Activated T-cell treated with anti-CD3 and anti-CD28 coated beads, Interleukin-2, amount 50 U/mL, for 72 hours (primary cell): Measurements from ENCODE around the gene CUEDC2. TPM values are rescaled to one million over a fixed set of nuclear protein-coding genes. Genes with fewer than 3 reads are reported as not detected.

ENCODE experiments used
- ATAC-seq, 2 donors: fragments of 150-1000 bp; cut with Tn5 transposase; replicated peaks in 1 of 2; 2 replicates each; pipeline ENCODE4 v1.10.0; 2021; ENCODE audit warnings: moderate library complexity in 2 of 2, mild to moderate bottlenecking in 1 of 2
- DNase-seq, 2 donors: peaks; one replicate each; pipeline ENCODE4 v3.0.0; 2021 to 2022; ENCODE audit warnings: mixed read lengths in 1 of 2
- H3K27ac Mint-ChIP-seq: one replicate; pipeline ENCODE4 v1.8.0; 2022; ENCODE audit warnings: mild to moderate bottlenecking, moderate library complexity, mixed read lengths
- H3K27me3 Mint-ChIP-seq: one replicate; pipeline ENCODE4 v1.8.0; 2022; ENCODE audit warnings: low read depth, mixed read lengths
- H3K36me3 Mint-ChIP-seq, 2 donors: one replicate each; pipeline ENCODE4 v1.8.0; 2022; ENCODE audit warnings: mixed read lengths in 2 of 2, mild to moderate bottlenecking in 1 of 2; ENCODE audit not compliant: insufficient read depth in 2 of 2
- H3K4me1 Mint-ChIP-seq: one replicate; pipeline ENCODE4 v1.8.0; 2022; ENCODE audit warnings: low read depth, mixed read lengths
- H3K4me3 Mint-ChIP-seq, 2 donors: one replicate each; pipeline ENCODE4 v1.8.0; 2022; ENCODE audit warnings: mild to moderate bottlenecking in 2 of 2, mixed read lengths in 2 of 2, moderate library complexity in 2 of 2
- H3K9me3 Mint-ChIP-seq, 2 donors: one replicate each; pipeline ENCODE4 v1.8.0; 2022; ENCODE audit warnings: mixed read lengths in 2 of 2
- total RNA-seq, 2 donors: library from RNA; stranded (reverse); gene quantifications; one replicate each; pipeline ENCODE4 v1.2.3, GENCODE V29; 2022

CUEDC2 gene
- total RNA-seq, 2 donors from 2014 or later, result 78.7 to 79.5 TPM

DNA sequence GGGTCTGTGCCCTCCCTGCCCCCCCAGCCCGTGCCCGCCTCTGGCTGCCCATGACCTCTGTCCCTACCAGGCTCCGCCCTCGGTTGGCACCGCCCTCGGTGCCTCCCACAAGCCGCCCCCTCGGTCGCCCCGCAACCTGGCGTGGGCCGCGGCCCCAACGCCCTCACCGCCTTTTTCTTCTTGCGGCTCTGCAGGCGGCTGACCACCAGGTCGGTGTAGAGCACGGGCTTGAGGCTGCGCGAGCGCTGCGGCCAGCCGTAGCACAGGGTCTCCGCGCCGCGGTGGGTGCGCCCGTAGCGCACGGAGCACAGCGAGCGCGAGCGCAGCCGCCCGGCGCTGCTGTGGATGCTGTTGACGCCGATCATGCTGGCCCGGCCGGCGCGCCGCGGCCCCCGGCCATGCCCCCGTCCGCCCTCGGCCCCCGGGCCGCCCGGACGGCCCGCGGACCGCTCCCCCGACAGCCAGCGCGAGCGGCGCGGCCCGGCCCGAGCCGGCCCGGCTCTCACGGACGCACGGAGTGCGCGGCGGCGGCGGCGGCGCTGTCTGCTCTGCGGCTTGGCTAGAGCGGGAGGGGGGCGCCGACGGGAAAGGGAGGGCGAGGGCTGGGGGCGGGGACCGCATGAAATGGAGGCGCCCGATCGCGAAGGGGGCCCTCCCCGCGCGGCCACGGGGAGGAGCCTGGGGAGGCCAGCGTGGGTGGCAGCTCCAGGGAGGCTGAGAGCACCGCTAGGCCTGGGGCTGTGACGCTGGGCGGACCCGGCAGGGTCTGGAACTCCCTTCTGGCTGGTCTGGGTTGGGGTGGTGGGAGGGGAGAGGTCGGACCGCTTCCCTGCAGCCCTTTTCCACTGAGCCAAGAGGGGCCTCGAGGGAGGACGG is 23.4 kb downstream of the CUEDC2 start:
- peak overlapping the region; percentile 71 to 87 for H3K4me3 Mint-ChIP-seq
- no peak overlapping the region for H3K27ac Mint-ChIP-seq
- peaks cover 7% of the 10 kb centered on the region for H3K27me3 Mint-ChIP-seq
- peaks cover 0 to 2% of the 10 kb centered on the region in 2 donors for H3K36me3 Mint-ChIP-seq
- H3K4me1 Mint-ChIP-seq, result peaks cover 71% of the 10 kb centered on the region
- ATAC-seq (peak; percentile 70 to 74), DNase-seq (peak; percentile 86 to 91)
- H3K9me3 Mint-ChIP-seq, result no peaks in the 10 kb centered on the region

DNA sequence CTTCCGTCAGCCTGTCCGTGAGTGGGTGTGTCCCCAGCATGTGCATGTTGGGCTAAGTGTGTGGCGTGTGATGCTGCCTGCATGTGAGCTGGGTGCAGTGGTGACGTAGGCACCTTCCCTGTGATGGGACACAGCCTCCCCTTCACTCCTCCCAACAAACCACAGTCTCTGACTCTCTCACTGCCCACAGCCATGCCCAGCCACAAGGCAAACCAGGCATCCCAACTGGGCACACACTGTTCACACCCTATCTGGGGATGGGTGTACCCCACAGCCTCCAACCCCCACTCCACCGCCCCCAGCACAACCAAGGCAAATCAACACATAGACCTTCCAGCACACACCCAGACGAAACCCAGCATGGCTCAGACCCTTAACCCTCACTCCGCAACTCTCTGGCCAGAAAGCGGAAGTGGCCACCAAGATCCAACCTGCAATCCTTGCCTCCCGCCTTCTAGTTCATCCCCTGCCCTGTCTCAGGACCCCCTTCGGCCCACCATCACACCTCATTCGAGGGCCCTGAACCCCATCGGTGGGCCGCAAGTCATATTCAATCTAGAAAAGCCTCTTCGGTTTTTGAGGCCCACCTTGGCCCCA is 24.1 kb downstream of the CUEDC2 start:
- Mint-ChIP-seq H3K27ac (peak overlapping the region; percentile 48), H3K27me3 (peaks cover 7% of the 10 kb centered on the region), H3K9me3 (no peaks in the 10 kb centered on the region), H3K4me1 (peaks cover 69% of the 10 kb centered on the region), H3K36me3 (peaks cover 0 to 2% of the 10 kb centered on the region in 2 donors), H3K4me3 (peak overlapping the region; percentile 67 to 83)
- ATAC-seq, result peak; percentile 6 to 7
- DNase-seq, result peak in 1 of 2 donors; percentile 40

DNA sequence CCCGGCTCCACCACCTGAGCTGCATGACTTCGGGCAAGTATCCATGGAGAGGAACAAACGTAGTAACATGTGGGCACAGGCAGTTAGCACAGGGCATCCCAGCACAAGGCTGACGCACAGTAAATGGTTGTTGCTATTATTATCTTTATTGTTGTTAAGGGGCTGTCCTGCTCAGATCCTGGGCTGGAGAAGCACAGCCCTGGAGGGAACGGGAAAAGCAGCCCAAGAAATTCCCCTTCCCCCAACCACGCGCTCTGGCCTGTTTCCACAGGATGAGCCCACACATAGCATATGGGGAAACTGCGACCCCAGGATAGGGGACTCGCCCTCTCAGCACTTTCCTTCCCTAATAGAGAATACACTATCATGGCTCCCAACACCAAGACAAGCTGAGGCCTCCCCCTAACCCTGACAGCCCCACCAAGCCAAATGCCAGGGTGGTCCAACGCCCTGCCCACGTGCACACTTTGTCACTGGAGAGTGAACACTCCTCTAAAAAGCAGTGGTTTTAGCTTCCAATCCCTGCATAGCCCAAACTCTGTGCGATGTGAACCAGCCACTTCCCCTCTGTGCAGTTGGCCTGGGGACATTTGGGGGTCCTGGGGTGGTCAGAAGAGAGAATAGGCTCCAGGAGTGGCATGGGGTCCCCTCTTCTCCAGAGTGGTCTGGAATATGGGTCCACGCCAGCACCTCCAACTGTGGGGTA is 24.8 kb downstream of the CUEDC2 start:
- H3K4me3 Mint-ChIP-seq, result peak overlapping the region; percentile 67 to 83
- peaks cover 62% of the 10 kb centered on the region for H3K4me1 Mint-ChIP-seq
- peaks cover 0 to 2% of the 10 kb centered on the region in 2 donors for H3K36me3 Mint-ChIP-seq
- H3K9me3 Mint-ChIP-seq, result no peaks in the 10 kb centered on the region
- DNase-seq (no peak), ATAC-seq (no peak)
- H3K27me3 Mint-ChIP-seq, result peaks cover 7% of the 10 kb centered on the region
- no peak overlapping the region for H3K27ac Mint-ChIP-seq

DNA sequence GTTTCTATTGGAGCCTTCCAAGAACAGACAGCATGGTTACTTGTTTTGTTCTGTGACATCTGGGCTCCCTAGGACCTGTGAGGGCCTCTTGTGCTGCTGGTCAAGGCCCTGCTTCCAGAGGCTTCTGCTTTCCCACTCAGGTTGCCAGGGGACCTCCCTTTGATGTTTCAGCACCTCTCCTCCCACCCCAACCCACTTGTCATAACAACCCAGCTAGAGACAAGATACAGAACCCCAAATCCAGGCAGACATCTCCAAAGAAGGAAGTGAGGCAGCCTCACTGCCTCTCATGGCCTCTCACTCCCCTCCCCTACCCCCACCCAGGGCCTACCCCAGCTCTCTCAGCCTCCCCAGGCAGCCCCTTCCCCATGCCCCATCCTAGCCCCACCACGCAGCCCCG is 25.6 kb downstream of the CUEDC2 start:
- Mint-ChIP-seq H3K27ac (no peak overlapping the region), H3K4me3 (no peak overlapping the region)
- ATAC-seq, result no peak

DNA sequence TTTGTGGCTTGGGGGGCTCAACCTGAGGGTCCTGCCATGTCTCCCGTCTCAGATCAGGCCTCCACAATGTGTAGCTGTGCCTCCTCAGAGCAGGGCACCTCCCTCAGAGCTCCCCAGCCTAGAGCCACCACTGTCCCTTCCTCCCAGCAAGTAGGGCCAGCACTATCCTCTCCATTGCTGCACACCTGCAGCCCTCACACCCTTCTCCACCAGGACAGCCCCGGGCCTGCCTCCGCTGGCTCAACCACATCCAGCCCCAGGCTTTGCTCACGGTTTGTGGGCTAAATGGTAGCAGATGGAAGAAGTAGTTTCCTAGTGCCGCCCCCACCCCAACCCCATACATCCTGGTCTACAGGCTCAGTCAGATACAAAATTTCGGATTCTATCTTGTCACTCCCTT is 26.7 kb downstream of the CUEDC2 start:
- peaks cover 0 to 2% of the 10 kb centered on the region in 2 donors for H3K36me3 Mint-ChIP-seq
- no peaks in the 10 kb centered on the region for H3K9me3 Mint-ChIP-seq
- H3K27me3 Mint-ChIP-seq, result peaks cover 7% of the 10 kb centered on the region
- DNase-seq (no peak), ATAC-seq (no peak)
- H3K4me1 Mint-ChIP-seq, result peaks cover 46% of the 10 kb centered on the region
- peak overlapping the region; percentile 62 for H3K27ac Mint-ChIP-seq
- H3K4me3 Mint-ChIP-seq, result no peak overlapping the region

More for the DNA sequence above, 25.6 kb downstream of the CUEDC2 start:
- peaks cover 58% of the 10 kb centered on the region for H3K4me1 Mint-ChIP-seq
- peaks cover 0 to 2% of the 10 kb centered on the region in 2 donors for H3K36me3 Mint-ChIP-seq
- DNase-seq, result no peak
- no peaks in the 10 kb centered on the region for H3K9me3 Mint-ChIP-seq
- H3K27me3 Mint-ChIP-seq, result peaks cover 7% of the 10 kb centered on the region

DNA sequence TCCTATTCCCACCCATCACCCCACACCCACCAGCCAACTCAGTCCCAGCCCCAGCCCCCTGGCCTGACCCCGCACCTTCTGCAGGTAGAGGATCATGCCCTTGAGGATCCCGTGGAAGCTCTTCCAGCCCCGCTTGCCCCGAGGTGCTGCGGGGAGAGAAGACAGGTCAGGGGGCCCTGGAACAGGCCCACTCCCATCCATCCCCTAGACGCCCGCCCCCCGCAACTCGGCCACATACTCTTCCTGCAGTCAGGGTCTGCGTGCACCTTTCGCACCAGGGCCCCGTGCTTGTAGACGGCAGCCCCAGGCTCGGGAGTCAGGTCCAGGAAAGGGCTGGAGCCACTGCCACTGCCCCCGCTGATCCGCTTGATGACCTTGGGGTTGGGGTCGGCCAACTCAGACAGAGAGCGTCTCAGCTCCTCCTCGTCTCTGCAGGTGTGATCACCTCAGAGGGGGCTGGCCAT is 27.2 kb downstream of the CUEDC2 start:
- H3K4me1 Mint-ChIP-seq, result peaks cover 49% of the 10 kb centered on the region
- no peak overlapping the region for H3K4me3 Mint-ChIP-seq
- no peak overlapping the region for H3K27ac Mint-ChIP-seq
- peaks cover 4% of the 10 kb centered on the region in 2 donors for H3K36me3 Mint-ChIP-seq
- no peak for ATAC-seq
- peaks cover 7% of the 10 kb centered on the region for H3K27me3 Mint-ChIP-seq
- no peaks in the 10 kb centered on the region for H3K9me3 Mint-ChIP-seq
- no peak for DNase-seq

DNA sequence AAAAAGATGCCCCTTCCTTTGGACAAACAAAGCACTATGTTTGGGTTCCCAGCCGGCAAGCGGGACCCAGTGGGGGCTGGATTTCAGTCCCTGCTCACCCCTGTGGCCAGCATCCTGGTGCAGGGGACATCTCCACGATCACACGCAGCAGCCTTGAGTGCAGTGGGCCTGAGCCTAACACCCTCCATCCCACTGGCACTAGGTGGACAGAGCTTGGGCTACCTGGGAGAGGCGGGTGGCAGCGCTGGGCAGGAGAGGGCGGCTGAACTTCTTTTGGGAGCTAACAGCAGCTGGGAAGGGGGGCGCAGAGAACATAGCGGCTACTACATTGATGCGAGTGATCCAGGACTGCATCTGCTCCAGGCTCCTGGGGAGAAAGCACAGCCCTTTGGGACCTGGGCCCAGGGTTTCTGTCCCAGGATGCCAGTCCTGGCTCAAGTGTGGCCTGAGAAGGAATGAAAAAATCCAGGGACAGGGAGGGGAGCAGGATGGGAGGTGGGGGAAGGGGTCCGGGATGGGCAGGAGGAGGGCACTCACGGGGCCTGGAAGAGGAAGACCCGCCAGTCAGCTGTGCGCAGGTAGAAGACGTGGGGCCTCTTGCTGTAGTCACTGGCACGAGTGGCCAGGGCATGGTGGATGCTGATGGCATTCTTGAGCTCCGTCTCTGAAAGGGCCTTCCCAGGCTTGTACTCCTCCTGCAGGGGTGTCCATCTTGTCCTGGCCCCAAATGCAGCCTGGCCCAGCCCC is 27.8 kb downstream of the CUEDC2 start:
- no peak for DNase-seq
- H3K4me1 Mint-ChIP-seq, result peaks cover 49% of the 10 kb centered on the region
- H3K36me3 Mint-ChIP-seq, result peaks cover 6% of the 10 kb centered on the region in 2 donors

DNA sequence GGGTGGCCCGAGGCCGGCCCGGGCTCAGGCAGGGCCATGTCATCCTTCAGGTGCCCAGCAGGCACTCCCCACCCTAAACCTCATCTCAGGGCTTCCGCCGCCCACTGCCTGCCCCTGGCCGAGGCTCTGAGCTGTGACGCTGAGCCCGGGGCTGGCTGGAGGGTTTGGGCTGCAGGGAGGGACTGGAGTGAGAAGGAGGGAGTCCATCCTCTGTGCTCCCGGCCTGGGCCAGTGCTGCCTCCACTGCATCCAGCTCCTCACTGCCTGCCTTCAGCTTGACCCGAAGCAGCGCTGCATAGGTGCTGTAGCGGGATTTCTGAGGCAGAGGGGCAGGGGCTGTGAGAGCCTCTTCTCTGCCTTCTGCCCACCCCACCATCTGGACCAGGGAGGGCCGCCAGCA is 29.3 kb downstream of the CUEDC2 start:
- H3K9me3 Mint-ChIP-seq, result no peaks in the 10 kb centered on the region
- peaks cover 9 to 15% of the 10 kb centered on the region in 2 donors for H3K36me3 Mint-ChIP-seq
- no peak for DNase-seq
- ATAC-seq, result no peak
- H3K27ac Mint-ChIP-seq, result no peak overlapping the region
- peaks cover 50% of the 10 kb centered on the region for H3K4me1 Mint-ChIP-seq
- no peaks in the 10 kb centered on the region for H3K27me3 Mint-ChIP-seq
- no peak overlapping the region for H3K4me3 Mint-ChIP-seq

More for the DNA sequence above, 27.8 kb downstream of the CUEDC2 start:
- H3K27ac Mint-ChIP-seq, result no peak overlapping the region
- peaks cover 2% of the 10 kb centered on the region for H3K27me3 Mint-ChIP-seq
- H3K9me3 Mint-ChIP-seq, result no peaks in the 10 kb centered on the region
- ATAC-seq, result no peak
- H3K4me3 Mint-ChIP-seq, result no peak overlapping the region

DNA sequence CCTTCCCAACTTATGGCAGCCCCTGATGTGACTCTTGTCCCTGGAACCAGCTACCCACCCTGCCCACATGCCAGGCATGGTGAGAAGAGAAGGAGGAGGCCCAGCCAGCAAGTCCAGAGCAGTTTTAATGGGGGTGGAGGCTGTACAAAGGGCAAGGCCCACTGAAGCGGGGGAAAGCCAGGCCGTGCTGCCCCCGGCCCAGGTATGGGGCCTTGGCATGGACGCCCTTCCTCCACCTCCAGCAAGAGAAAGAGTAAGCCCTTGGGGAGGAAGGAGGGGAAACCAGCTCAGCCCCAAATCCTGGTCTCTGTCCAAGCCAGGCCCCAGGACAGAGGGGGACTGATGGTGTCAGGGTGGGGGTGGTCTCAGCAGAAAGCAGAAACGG is 29.9 kb downstream of the CUEDC2 start:
- no peak overlapping the region for H3K27ac Mint-ChIP-seq
- ATAC-seq, result no peak
- no peaks in the 10 kb centered on the region for H3K9me3 Mint-ChIP-seq
- H3K4me3 Mint-ChIP-seq, result no peak overlapping the region
- no peaks in the 10 kb centered on the region for H3K27me3 Mint-ChIP-seq
- no peak for DNase-seq
- H3K4me1 Mint-ChIP-seq, result peaks cover 50% of the 10 kb centered on the region
- H3K36me3 Mint-ChIP-seq, result peaks cover 10 to 21% of the 10 kb centered on the region in 2 donors

DNA sequence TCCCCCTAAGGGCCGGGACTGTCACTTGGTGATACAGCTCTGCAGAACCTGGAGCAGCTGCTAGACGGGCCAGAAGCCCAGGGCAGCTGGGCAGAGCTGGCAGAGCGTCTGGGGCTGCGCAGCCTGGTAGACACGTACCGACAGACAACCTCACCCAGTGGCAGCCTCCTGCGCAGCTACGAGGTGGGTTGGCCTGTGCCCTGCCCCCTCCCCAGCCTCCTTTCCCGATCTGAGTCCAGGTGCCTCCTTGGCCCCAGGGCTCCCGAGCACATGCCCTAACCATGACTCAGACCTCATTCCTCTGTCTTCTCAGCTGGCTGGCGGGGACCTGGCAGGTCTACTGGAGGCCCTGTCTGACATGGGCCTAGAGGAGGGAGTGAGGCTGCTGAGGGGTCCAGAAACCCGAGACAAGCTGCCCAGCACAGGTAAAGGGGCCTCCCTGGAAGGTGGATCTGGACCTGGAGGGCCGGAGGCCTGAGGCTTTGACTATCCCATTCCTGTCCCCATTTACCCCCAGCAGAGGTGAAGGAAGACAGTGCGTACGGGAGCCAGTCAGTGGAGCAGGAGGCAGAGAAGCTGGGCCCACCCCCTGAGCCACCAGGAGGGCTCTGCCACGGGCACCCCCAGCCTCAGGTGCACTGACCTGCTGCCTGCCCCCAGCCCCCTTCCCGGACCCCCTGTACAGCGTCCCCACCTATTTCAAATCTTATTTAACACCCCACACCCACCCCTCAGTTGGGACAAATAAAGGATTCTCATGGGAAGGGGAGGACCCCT is 30.5 kb downstream of the CUEDC2 start:
- no peak overlapping the region for H3K27ac Mint-ChIP-seq

DNA sequence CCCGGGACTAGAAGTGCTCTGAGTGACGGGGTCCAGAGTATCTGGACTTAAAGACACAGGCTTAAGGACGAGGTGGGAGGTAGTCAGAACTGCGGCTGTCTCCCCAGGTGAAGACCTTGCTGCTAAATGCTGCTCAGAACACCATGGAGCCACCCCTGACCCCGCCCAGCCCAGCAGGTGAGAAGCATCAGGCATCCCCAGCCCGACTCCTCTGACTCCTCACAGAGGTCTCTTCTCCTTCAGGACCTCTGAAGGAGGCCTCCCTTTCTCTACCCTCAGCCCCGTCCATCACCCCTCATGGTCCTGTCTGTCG is 31.1 kb downstream of the CUEDC2 start:
- DNase-seq, result no peak
- Mint-ChIP-seq H3K36me3 (peaks cover 11 to 29% of the 10 kb centered on the region in 2 donors), H3K4me3 (peak overlapping the region in 1 of 2 donors; percentile 37), H3K9me3 (no peaks in the 10 kb centered on the region), H3K4me1 (peaks cover 52% of the 10 kb centered on the region), H3K27me3 (no peaks in the 10 kb centered on the region), H3K27ac (no peak overlapping the region)
- no peak for ATAC-seq

More for the DNA sequence above, 30.5 kb downstream of the CUEDC2 start:
- no peak overlapping the region for H3K4me3 Mint-ChIP-seq
- H3K9me3 Mint-ChIP-seq, result no peaks in the 10 kb centered on the region
- ATAC-seq, result no peak
- H3K36me3 Mint-ChIP-seq, result peaks cover 10 to 24% of the 10 kb centered on the region in 2 donors
- H3K27me3 Mint-ChIP-seq, result no peaks in the 10 kb centered on the region
- DNase-seq, result no peak
- peaks cover 52% of the 10 kb centered on the region for H3K4me1 Mint-ChIP-seq
